ENCODE data around the gene FEM1A.

DNA sequence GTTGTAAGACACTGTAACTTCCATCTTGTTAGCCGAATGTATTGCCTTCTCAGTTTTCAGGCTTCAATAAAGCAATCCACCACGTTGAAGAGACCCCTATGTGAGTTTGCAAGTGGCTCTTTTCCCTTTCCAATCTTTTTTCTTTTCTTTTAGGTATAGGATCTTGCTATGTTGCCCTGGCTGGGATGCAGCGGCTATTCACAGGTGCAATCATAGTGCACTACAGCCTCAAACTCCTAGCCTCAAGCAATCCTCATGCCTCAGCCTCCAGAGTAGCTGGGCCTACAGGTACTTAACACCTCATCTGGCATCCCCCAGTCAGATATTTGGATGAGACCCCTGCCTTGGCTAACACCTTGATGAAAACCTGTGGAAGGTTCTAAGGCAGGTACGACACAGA, 33.5 kb upstream of the FEM1A start:
- TF ChIP-seq, protein P1, sequence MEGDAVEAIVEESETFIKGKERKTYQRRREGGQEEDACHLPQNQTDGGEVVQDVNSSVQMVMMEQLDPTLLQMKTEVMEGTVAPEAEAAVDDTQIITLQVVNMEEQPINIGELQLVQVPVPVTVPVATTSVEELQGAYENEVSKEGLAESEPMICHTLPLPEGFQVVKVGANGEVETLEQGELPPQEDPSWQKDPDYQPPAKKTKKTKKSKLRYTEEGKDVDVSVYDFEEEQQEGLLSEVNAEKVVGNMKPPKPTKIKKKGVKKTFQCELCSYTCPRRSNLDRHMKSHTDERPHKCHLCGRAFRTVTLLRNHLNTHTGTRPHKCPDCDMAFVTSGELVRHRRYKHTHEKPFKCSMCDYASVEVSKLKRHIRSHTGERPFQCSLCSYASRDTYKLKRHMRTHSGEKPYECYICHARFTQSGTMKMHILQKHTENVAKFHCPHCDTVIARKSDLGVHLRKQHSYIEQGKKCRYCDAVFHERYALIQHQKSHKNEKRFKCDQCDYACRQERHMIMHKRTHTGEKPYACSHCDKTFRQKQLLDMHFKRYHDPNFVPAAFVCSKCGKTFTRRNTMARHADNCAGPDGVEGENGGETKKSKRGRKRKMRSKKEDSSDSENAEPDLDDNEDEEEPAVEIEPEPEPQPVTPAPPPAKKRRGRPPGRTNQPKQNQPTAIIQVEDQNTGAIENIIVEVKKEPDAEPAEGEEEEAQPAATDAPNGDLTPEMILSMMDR (conservative IDR thresholded peaks at IDR 0.05 in 1 of 2, IDR thresholded peaks at IDR 0.05 in 1 of 2; ENCODE audit: low read depth in 1 of 2, low read length in 2 of 2) = no peak
- TF ChIP-seq EZH2 (IDR thresholded peaks at IDR 0.05; ENCODE audit: low read length, missing control alignments) = no peak
